ENCODE data around the gene BTLA.

DNA sequence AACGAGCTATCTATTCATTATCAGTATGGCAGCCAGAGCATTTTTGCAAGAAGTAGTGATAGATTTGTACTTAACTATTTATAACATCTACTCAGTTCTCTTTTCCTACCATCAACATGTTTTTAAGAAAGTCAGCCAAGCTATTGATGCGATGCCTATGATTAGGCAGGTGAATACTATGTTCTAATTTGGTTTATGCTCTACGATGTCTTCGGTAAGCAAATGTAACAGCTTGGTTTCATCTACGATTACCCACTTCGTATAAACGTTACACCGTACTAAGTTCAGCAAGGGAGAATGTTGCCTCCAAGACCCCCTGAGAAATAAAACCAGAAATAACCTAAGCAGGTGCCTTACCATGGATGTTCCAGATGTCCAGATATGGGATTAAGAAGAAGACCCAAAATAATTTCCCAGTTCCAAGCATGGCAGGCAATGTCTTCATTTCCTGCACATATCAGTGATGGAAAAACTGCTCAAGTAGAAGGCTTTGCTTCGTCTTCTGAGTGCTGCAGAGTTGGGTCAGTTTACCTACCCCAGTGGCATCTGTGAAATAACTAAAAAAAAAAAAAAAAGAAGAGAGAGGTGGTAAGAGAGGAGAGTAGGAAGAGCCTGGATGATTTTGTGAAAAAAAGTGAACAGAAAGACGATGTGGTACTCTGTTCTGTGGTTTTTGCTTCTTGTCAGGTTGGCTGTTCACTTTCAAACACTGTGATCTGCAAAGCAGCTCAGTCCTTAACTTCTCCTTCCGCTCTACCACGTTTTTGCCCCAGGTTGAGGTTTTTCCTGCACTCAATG is at the start of gene BTLA:
- TF ChIP-seq MAFK (IDR thresholded peaks at IDR 0.05; ENCODE audit: low read depth, low read length) (no peak), JUN (IDR thresholded peaks at IDR 0.05; ENCODE audit: low read depth, low read length) (no peak), POLR2AphosphoS5 (IDR thresholded peaks at IDR 0.05; ENCODE audit: low read depth, low read length) (no peak), NRF1 (IDR thresholded peaks at IDR 0.05; ENCODE audit: low read depth, low read length) (no peak)
- TF ChIP-seq, protein P1, sequence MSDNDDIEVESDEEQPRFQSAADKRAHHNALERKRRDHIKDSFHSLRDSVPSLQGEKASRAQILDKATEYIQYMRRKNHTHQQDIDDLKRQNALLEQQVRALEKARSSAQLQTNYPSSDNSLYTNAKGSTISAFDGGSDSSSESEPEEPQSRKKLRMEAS (IDR thresholded peaks at IDR 0.05) = no peak
- TF ChIP-seq, protein P2, sequence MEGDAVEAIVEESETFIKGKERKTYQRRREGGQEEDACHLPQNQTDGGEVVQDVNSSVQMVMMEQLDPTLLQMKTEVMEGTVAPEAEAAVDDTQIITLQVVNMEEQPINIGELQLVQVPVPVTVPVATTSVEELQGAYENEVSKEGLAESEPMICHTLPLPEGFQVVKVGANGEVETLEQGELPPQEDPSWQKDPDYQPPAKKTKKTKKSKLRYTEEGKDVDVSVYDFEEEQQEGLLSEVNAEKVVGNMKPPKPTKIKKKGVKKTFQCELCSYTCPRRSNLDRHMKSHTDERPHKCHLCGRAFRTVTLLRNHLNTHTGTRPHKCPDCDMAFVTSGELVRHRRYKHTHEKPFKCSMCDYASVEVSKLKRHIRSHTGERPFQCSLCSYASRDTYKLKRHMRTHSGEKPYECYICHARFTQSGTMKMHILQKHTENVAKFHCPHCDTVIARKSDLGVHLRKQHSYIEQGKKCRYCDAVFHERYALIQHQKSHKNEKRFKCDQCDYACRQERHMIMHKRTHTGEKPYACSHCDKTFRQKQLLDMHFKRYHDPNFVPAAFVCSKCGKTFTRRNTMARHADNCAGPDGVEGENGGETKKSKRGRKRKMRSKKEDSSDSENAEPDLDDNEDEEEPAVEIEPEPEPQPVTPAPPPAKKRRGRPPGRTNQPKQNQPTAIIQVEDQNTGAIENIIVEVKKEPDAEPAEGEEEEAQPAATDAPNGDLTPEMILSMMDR (IDR thresholded peaks at IDR 0.05; ENCODE audit: control extremely low read depth in 1 of 3, insufficient read depth in 1 of 3, low read depth in 1 of 3, low read length in 3 of 3) = no peak

All from H1 (cell line).